ENCODE measurements around the gene THSD4.

The THSD4 gene

GRCh38 chr15:71083349-71083748 is 31.9 kb upstream of the THSD4 start:
- Histone ChIP-seq H3K4me1 (ENCODE audit: control insufficient read depth, insufficient read depth, low read length, poor library complexity, severe bottlenecking) (no peaks in the 10 kb centered on the region), H3K9me3 (ENCODE audit: control insufficient read depth, low read length) (peaks cover 1% of the 10 kb centered on the region), H3K4me3 (ENCODE audit: extremely low read depth, insufficient read depth, low read length, poor library complexity, severe bottlenecking) (no peak overlapping the region), H3K27ac (ENCODE audit: low read depth, low read length, severe bottlenecking) (no peak overlapping the region), H3K36me3 (ENCODE audit: control insufficient read depth, insufficient read depth, low read length) (no peaks in the 10 kb centered on the region)
- 60 to 91% methylated on average over 1 to 4 of the region's 5 CpGs for WGBS, 2 experiments (ENCODE audit: insufficient coverage in 2 of 2)

GRCh38 chr15:71084264-71084663 is 31.0 kb upstream of the THSD4 start:
- Histone ChIP-seq H3K27ac (ENCODE audit: low read depth, low read length, severe bottlenecking) (no peak overlapping the region), H3K36me3 (ENCODE audit: control insufficient read depth, insufficient read depth, low read length) (no peaks in the 10 kb centered on the region), H3K9me3 (ENCODE audit: control insufficient read depth, low read length) (peaks cover 6% of the 10 kb centered on the region), H3K4me1 (ENCODE audit: control insufficient read depth, insufficient read depth, low read length, poor library complexity, severe bottlenecking) (no peaks in the 10 kb centered on the region), H3K4me3 (ENCODE audit: extremely low read depth, insufficient read depth, low read length, poor library complexity, severe bottlenecking) (no peak overlapping the region)
- 82 to 100% methylated on average over 1 to 2 of the region's 2 CpGs for WGBS, 2 experiments (ENCODE audit: insufficient coverage in 2 of 2)

GRCh38 chr15:71085809-71086208 is 29.5 kb upstream of the THSD4 start:
- 19 to 37% methylated on average over 2 to 3 of the region's 3 CpGs for WGBS, 2 experiments (ENCODE audit: insufficient coverage in 2 of 2)
- H3K36me3 ChIP-seq (ENCODE audit: control insufficient read depth, insufficient read depth, low read length) = no peaks in the 10 kb centered on the region
- no peak overlapping the region for H3K27ac ChIP-seq (ENCODE audit: low read depth, low read length, severe bottlenecking)
- peaks cover 6% of the 10 kb centered on the region for H3K9me3 ChIP-seq (ENCODE audit: control insufficient read depth, low read length)
- no peak overlapping the region for H3K4me3 ChIP-seq (ENCODE audit: extremely low read depth, insufficient read depth, low read length, poor library complexity, severe bottlenecking)
- H3K4me1 ChIP-seq (ENCODE audit: control insufficient read depth, insufficient read depth, low read length, poor library complexity, severe bottlenecking) = no peaks in the 10 kb centered on the region

- no peaks in the 10 kb centered on the region for H3K36me3 ChIP-seq (ENCODE audit: control insufficient read depth, insufficient read depth, low read length)
- no peak overlapping the region for H3K27ac ChIP-seq (ENCODE audit: low read depth, low read length, severe bottlenecking)
- H3K4me3 ChIP-seq (ENCODE audit: extremely low read depth, insufficient read depth, low read length, poor library complexity, severe bottlenecking) = no peak overlapping the region
- no peaks in the 10 kb centered on the region for H3K4me1 ChIP-seq (ENCODE audit: control insufficient read depth, insufficient read depth, low read length, poor library complexity, severe bottlenecking)
- H3K9me3 ChIP-seq (ENCODE audit: control insufficient read depth, low read length) = peaks cover 6% of the 10 kb centered on the region
Observed at GRCh38 chr15:71088155-71088554, 27.1 kb upstream of the THSD4 start.

GRCh38 chr15:71088683-71089082 is 26.6 kb upstream of the THSD4 start:
- Histone ChIP-seq H3K9me3 (ENCODE audit: control insufficient read depth, low read length) (peaks cover 6% of the 10 kb centered on the region), H3K4me3 (ENCODE audit: extremely low read depth, insufficient read depth, low read length, poor library complexity, severe bottlenecking) (no peak overlapping the region), H3K4me1 (ENCODE audit: control insufficient read depth, insufficient read depth, low read length, poor library complexity, severe bottlenecking) (no peaks in the 10 kb centered on the region), H3K36me3 (ENCODE audit: control insufficient read depth, insufficient read depth, low read length) (no peaks in the 10 kb centered on the region), H3K27ac (ENCODE audit: low read depth, low read length, severe bottlenecking) (no peak overlapping the region)
- WGBS, 2 experiments (ENCODE audit: insufficient coverage in 2 of 2) = no CpG with 5 or more reads among the region's 1 CpG

GRCh38 chr15:71089801-71090200 is 25.5 kb upstream of the THSD4 start:
- 50 to 86% methylated on average over 1 of the region's 1 CpG for WGBS, 2 experiments (ENCODE audit: insufficient coverage in 2 of 2)
- Histone ChIP-seq H3K36me3 (ENCODE audit: control insufficient read depth, insufficient read depth, low read length) (no peaks in the 10 kb centered on the region), H3K4me1 (ENCODE audit: control insufficient read depth, insufficient read depth, low read length, poor library complexity, severe bottlenecking) (no peaks in the 10 kb centered on the region), H3K27ac (ENCODE audit: low read depth, low read length, severe bottlenecking) (no peak overlapping the region), H3K4me3 (ENCODE audit: extremely low read depth, insufficient read depth, low read length, poor library complexity, severe bottlenecking) (no peak overlapping the region), H3K9me3 (ENCODE audit: control insufficient read depth, low read length) (peaks cover 6% of the 10 kb centered on the region)

GRCh38 chr15:71091601-71092000 is 23.7 kb upstream of the THSD4 start:
- Histone ChIP-seq H3K27ac (ENCODE audit: low read depth, low read length, severe bottlenecking) (no peak overlapping the region), H3K9me3 (ENCODE audit: control insufficient read depth, low read length) (peaks cover 6% of the 10 kb centered on the region), H3K36me3 (ENCODE audit: control insufficient read depth, insufficient read depth, low read length) (no peaks in the 10 kb centered on the region), H3K4me3 (ENCODE audit: extremely low read depth, insufficient read depth, low read length, poor library complexity, severe bottlenecking) (no peak overlapping the region), H3K4me1 (ENCODE audit: control insufficient read depth, insufficient read depth, low read length, poor library complexity, severe bottlenecking) (peaks cover 4% of the 10 kb centered on the region)
- 86 to 100% methylated on average over 1 of the region's 1 CpG for WGBS, 2 experiments (ENCODE audit: insufficient coverage in 2 of 2)

- peaks cover 6% of the 10 kb centered on the region for H3K9me3 ChIP-seq (ENCODE audit: control insufficient read depth, low read length)
- H3K36me3 ChIP-seq (ENCODE audit: control insufficient read depth, insufficient read depth, low read length) = no peaks in the 10 kb centered on the region
- H3K4me3 ChIP-seq (ENCODE audit: extremely low read depth, insufficient read depth, low read length, poor library complexity, severe bottlenecking) = no peak overlapping the region
- H3K27ac ChIP-seq (ENCODE audit: low read depth, low read length, severe bottlenecking) = no peak overlapping the region
- peaks cover 9% of the 10 kb centered on the region for H3K4me1 ChIP-seq (ENCODE audit: control insufficient read depth, insufficient read depth, low read length, poor library complexity, severe bottlenecking)
- WGBS, 2 experiments (ENCODE audit: insufficient coverage in 2 of 2) = 90 to 97% methylated on average over 6 of the region's 7 CpGs
Observed at GRCh38 chr15:71092056-71092600, 23.1 kb upstream of the THSD4 start.

- Histone ChIP-seq H3K36me3 (ENCODE audit: control insufficient read depth, insufficient read depth, low read length) (no peaks in the 10 kb centered on the region), H3K27ac (ENCODE audit: low read depth, low read length, severe bottlenecking) (no peak overlapping the region), H3K4me3 (ENCODE audit: extremely low read depth, insufficient read depth, low read length, poor library complexity, severe bottlenecking) (no peak overlapping the region), H3K9me3 (ENCODE audit: control insufficient read depth, low read length) (peaks cover 5% of the 10 kb centered on the region), H3K4me1 (ENCODE audit: control insufficient read depth, insufficient read depth, low read length, poor library complexity, severe bottlenecking) (peaks cover 12% of the 10 kb centered on the region)
- 92 to 96% methylated on average over 8 to 11 of the region's 11 CpGs for WGBS, 2 experiments (ENCODE audit: insufficient coverage in 2 of 2)
Observed at GRCh38 chr15:71093054-71094024, 21.9 kb upstream of the THSD4 start.

- Histone ChIP-seq H3K4me3 (ENCODE audit: extremely low read depth, insufficient read depth, low read length, poor library complexity, severe bottlenecking) (no peak overlapping the region), H3K36me3 (ENCODE audit: control insufficient read depth, insufficient read depth, low read length) (no peaks in the 10 kb centered on the region), H3K27ac (ENCODE audit: low read depth, low read length, severe bottlenecking) (no peak overlapping the region), H3K4me1 (ENCODE audit: control insufficient read depth, insufficient read depth, low read length, poor library complexity, severe bottlenecking) (peaks cover 12% of the 10 kb centered on the region), H3K9me3 (ENCODE audit: control insufficient read depth, low read length) (no peaks in the 10 kb centered on the region)
- no CpG with 5 or more reads among the region's 2 CpGs for WGBS, 2 experiments (ENCODE audit: insufficient coverage in 2 of 2)
Observed at GRCh38 chr15:71094137-71094536, 21.1 kb upstream of the THSD4 start.

GRCh38 chr15:71096676-71097075 is 18.6 kb upstream of the THSD4 start:
- no peaks in the 10 kb centered on the region for H3K9me3 ChIP-seq (ENCODE audit: control insufficient read depth, low read length)
- peak overlapping the region; percentile 53 for H3K27ac ChIP-seq (ENCODE audit: low read depth, low read length, severe bottlenecking)
- H3K36me3 ChIP-seq (ENCODE audit: control insufficient read depth, insufficient read depth, low read length) = no peaks in the 10 kb centered on the region
- WGBS, 2 experiments (ENCODE audit: insufficient coverage in 2 of 2) = 75 to 86% methylated on average over 1 to 3 of the region's 3 CpGs
- H3K4me1 ChIP-seq (ENCODE audit: control insufficient read depth, insufficient read depth, low read length, poor library complexity, severe bottlenecking) = peaks cover 12% of the 10 kb centered on the region
- H3K4me3 ChIP-seq (ENCODE audit: extremely low read depth, insufficient read depth, low read length, poor library complexity, severe bottlenecking) = no peak overlapping the region
